GM13976 (cell line): ENCODE data around the gene DVL3.

ENCODE experiments used
- DNase-seq: peaks from one replicate; pipeline ENCODE4 v3.0.0; 2012; ENCODE audit warnings: low spot score
- in situ Hi-C: fragments of 300-500 bp; cut with MboI; formaldehyde crosslinking; loops from one replicate; pipeline ENCODE4 v1.12.0; 2022; ENCODE audit warnings: low sequenced_read_pairs, mixed read lengths, inconsistent platforms; ENCODE audit not compliant: unreplicated experiment
- TF ChIP-seq, protein P1 (sequence below): IDR thresholded peaks from 2 replicates; pipeline ENCODE4 v1.5.1; 2012; ENCODE audit warnings: borderline replicate concordance, mild to moderate bottlenecking; ENCODE audit not compliant: insufficient read depth; ENCODE audit errors: extremely low read depth, missing control alignments, control extremely low read depth

Gene DVL3

DNA sequence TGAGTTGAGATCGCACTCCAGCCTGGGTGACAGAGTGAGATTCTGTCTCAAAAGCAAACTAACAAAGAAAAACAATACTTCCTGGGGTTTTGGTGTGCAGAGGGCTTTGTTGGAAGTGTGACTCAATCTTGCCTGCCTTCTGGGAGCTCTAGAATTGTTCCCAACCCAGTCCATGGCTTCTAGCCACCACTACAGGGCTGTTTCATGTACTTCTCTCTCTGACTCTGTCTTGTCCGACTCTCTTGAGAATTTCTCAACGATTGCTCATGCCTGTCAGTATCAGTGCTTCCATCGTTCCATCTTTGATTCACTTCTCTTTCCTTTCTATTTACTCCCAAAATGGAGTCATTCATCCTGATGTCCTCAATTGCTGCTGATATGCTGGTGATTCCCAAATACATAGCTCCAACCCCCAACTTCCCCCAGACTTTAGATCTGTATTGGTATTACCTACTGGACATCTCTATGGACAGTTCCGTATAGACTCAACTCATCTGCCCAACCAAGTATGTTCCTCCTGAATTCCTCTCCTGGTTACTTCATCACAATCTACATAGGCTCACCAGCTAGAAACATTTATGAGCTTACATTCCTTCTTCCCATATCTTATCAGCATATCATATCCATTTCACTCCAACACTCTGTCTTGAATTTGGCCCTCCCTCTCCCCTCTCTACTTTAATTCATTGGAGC is 17.6 kb downstream of the DVL3 start:
- TF ChIP-seq, protein P1, sequence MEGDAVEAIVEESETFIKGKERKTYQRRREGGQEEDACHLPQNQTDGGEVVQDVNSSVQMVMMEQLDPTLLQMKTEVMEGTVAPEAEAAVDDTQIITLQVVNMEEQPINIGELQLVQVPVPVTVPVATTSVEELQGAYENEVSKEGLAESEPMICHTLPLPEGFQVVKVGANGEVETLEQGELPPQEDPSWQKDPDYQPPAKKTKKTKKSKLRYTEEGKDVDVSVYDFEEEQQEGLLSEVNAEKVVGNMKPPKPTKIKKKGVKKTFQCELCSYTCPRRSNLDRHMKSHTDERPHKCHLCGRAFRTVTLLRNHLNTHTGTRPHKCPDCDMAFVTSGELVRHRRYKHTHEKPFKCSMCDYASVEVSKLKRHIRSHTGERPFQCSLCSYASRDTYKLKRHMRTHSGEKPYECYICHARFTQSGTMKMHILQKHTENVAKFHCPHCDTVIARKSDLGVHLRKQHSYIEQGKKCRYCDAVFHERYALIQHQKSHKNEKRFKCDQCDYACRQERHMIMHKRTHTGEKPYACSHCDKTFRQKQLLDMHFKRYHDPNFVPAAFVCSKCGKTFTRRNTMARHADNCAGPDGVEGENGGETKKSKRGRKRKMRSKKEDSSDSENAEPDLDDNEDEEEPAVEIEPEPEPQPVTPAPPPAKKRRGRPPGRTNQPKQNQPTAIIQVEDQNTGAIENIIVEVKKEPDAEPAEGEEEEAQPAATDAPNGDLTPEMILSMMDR = no peak
- in situ Hi-C loops = no loop called here
- DNase-seq = no peak

DNA sequence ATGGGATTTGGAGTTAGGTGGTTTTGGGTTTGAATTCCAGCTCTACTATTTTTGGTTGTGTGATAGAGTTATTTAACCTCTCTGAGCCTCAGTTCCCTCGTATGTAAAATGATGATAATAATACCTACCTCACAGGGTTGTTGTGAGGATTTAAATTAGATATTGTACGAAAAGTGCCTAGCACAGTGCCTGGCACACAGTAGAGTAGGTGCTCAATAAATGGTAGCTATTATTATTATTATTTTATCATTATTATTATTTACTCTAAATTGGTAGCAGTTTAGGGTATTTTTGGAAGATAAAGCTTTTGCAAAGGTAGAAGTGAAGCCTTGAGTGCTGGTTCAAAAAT is 18.2 kb downstream of the DVL3 start:
- in situ Hi-C loops = no loop called here
- TF ChIP-seq, protein P1 = no peak
- DNase-seq = no peak

DNA sequence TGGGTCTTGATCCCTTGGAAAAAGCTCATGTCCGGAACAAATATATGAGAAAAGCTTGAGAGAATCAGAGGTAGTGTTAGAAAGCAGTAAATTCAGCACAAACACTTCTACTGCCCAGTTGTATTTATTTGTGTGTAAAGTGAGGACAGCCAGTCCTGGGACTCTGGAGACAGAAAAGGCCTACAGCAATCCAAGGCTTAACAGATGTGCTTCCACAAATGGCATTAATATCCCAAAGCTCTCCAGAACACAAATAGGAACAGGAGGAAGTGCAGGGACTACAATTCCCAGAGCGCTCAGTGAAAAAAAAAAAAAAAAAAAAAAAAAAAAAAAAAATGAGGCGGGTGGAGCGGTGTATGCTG is 19.1 kb downstream of the DVL3 start:
- in situ Hi-C loops = no loop called here
- DNase-seq = no peak
- TF ChIP-seq, protein P1 = no peak

DNA sequence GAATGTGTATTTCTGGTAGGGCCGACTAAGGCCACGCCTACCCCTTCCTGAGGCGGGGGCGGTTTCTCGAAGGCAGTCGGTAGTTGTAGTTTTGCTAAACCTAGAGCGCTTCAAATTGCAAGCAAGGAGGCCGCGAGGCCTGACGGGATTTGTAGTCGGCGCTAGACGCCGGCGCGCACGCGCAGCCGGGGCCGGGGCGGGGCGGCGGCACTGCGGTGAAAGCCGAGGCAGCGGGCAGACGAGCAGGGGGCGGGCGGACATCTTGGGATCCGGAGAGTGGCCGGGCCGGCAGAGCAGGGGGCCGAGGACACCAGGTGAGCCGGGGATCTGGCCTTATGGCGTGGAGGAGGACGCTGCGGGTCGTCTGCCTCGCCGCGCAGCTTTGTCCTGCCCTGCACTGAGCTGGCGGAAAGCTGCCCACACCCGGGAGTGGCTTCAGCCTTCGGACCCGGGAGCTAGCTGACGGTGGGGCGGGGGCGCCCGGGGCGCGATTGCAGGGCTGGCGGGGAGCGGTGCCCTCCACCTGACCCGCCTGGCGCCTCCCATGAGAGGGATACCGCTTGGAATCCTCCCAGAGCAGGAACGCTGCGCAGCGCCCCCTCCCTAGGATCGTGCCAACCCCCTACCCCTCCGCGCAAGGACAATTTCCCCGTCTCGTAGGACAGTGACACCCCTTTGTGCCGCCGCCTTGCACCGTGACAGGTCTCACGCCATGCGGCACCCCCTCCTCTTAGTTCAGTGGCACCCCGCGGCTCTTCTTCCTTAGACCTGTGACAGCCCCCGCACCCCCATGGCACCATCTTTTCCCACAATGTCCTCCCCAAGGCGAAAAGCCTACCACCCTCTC is 19.7 kb downstream of the DVL3 start, which contains the start of gene AP2M1:
AP2M1 (plus strand) TSS at position 210 of the 847 bp plus-strand sequence. CDS start 2,139 bp downstream, outside the sequence.
- TF ChIP-seq, protein P1 = no peak
- in situ Hi-C loops = no loop called here
- DNase-seq = peak; percentile 95

DNA sequence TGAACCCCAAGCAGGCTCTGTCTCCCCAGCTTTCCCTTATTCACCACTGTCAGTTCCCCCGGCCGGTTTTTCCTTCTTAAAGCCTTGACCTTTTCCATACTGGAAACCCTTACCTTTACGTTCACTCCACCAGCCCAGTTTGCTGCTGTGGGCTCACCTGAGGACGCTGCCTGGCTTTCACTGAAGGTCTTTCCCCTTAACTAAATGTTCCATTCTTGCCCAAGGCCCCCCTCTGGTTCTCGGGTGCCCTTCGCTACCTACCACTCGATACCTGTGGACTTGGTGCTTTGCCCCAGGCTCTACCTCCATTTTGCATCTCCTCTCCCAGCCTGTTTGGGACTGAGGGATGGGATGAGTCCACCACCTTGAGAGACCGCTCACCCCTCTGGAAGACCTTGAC is 20.3 kb downstream of the DVL3 start:
- no peak for DNase-seq
- in situ Hi-C loops = no loop called here
- TF ChIP-seq, protein P1 = no peak

DNA sequence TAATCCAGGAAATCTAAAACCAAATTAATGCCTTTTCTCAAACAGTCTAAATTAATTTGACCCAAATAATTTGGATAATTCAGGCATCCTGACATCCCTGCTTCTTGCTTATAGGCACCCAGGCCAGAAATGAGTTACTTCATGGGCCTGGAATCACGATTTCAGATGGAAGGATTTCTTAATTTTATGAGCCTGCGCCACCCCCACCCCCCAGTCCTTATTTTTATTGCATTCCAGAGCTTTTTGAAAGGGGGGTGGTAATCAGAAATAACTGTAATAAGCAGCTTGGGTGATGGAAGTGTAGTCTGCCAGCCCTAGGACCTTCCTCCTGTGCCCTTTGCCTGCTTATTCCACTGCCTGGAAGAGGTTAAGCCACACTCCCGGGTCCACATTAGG is 20.8 kb downstream of the DVL3 start:
- in situ Hi-C loops = no loop called here
- DNase-seq = no peak
- TF ChIP-seq, protein P1 = no peak
